HL-60 (cell line): ENCODE results near the gene TRPM4.

ENCODE experiments used
- DNase-seq, 2 experiments: peaks; one replicate each; pipeline ENCODE4 v3.0.0-alpha.2; 2010 to 2020; ENCODE audit warnings: low read depth in 1 of 2, low spot score in 1 of 2
- H3K27ac ChIP-seq: fragments of 250-450 bp; sonication (Bioruptor Pico); replicated peaks from 2 replicates; pipeline ENCODE4 v1.5.1; 2020; ENCODE audit warnings: mild to moderate bottlenecking, moderate library complexity
- H3K27me3 ChIP-seq: fragments of 250-450 bp; sonication (Bioruptor Pico); 2 replicates; pipeline ENCODE4 v1.5.1; 2021; ENCODE audit warnings: mild to moderate bottlenecking, moderate library complexity; ENCODE audit not compliant: insufficient read depth, poor library complexity, severe bottlenecking
- H3K4me3 ChIP-seq: replicated peaks from 2 replicates; pipeline ENCODE4 v1.5.1; 2011; ENCODE audit warnings: mild to moderate bottlenecking, control low read depth, low read length; ENCODE audit not compliant: insufficient read depth
- GABPA ChIP-seq: IDR thresholded peaks from 2 replicates; pipeline ENCODE4 v1.6.1; 2012; ENCODE audit warnings: low read depth
- POLR2AphosphoS5 ChIP-seq: IDR thresholded peaks from 2 replicates; pipeline ENCODE4 v1.6.1; 2012; ENCODE audit warnings: low read depth
- SPI1 ChIP-seq: IDR thresholded peaks from 2 replicates; pipeline ENCODE4 v1.6.1; 2012; ENCODE audit warnings: low read depth, mild to moderate bottlenecking, borderline replicate concordance
- TF ChIP-seq, protein P1 (sequence below): IDR thresholded peaks from 2 replicates; pipeline ENCODE4 v1.6.1; 2012; ENCODE audit warnings: low read depth; ENCODE audit not compliant: insufficient replicate concordance
- TF ChIP-seq, protein P2 (sequence below): IDR thresholded peaks from one replicate; pipeline ENCODE4 v1.5.1; 2011; ENCODE audit warnings: low read length, control low read depth, inconsistent platforms; ENCODE audit not compliant: insufficient read depth

Gene TRPM4

DNA sequence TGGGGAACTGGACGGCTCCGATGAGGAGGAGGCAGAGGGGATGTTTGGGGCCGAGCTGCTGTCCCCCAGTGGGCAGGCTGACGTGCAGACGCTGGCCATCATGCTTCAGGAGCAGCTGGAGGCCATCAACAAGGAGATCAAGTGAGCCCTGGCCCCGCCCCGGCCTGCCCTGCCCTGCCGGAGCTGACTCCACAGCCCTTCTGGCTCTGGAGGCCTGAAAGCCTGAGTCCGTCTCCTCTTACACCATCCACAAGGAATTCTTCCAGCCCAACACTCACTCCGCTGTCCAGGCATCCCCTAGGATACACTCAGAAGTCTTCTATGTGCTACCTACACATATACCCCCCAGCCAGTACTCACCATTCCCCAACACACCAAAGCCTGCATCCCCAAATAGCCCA, 20.8 kb upstream of the TRPM4 start:
- Histone ChIP-seq H3K27ac (no peak overlapping the region), H3K4me3 (no peak overlapping the region), H3K27me3 (no peaks in the 10 kb centered on the region)
- no peak; the same call in 1 of the 2 replicates for TF ChIP-seq SPI1
- no peak for DNase-seq

DNA sequence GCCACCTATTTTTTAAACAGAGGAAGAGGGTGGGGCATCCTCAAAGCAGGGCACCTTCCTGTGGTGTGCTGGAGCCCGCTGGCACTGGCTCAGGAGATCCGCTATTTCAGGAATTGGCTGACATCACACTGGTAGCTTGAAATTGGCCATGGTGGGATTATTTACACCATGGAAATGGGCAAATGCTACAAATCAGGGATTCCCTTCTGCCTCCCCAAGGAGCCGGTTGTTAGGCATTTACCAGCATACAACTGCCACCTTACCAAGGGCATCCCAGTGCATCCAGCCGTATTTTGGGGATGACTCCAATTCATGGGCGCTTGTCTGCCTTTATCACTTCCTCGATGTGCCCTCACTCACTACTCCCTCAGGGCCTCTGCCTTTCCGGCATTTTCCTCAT, 16.6 kb upstream of the TRPM4 start:
- no peaks in the 10 kb centered on the region for H3K27me3 ChIP-seq
- no peak for DNase-seq
- H3K4me3 ChIP-seq: no peak overlapping the region
- TF ChIP-seq SPI1 (no peak), GABPA (no peak)
- no peak overlapping the region for H3K27ac ChIP-seq

DNA sequence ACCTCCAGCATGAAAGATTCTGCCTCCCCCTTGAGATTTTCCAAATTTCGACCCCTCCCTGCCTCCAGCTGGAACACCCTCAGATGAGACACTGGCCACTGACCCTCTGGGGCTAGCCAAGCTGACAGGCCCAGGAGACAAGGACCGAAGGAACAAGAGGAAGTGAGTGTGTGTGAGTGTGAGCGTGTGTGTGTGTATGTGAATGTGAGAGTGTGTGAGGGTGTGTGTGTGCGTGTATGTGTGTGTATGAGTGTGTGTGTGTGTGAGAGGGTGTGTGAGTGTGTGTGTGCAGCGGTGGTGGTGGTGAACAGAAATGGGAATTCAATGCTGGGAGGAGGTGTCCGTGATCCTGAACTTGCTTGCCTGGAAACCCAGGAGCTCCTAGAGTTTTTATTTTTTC, 16.2 kb upstream of the TRPM4 start:
- TF ChIP-seq, protein P1, sequence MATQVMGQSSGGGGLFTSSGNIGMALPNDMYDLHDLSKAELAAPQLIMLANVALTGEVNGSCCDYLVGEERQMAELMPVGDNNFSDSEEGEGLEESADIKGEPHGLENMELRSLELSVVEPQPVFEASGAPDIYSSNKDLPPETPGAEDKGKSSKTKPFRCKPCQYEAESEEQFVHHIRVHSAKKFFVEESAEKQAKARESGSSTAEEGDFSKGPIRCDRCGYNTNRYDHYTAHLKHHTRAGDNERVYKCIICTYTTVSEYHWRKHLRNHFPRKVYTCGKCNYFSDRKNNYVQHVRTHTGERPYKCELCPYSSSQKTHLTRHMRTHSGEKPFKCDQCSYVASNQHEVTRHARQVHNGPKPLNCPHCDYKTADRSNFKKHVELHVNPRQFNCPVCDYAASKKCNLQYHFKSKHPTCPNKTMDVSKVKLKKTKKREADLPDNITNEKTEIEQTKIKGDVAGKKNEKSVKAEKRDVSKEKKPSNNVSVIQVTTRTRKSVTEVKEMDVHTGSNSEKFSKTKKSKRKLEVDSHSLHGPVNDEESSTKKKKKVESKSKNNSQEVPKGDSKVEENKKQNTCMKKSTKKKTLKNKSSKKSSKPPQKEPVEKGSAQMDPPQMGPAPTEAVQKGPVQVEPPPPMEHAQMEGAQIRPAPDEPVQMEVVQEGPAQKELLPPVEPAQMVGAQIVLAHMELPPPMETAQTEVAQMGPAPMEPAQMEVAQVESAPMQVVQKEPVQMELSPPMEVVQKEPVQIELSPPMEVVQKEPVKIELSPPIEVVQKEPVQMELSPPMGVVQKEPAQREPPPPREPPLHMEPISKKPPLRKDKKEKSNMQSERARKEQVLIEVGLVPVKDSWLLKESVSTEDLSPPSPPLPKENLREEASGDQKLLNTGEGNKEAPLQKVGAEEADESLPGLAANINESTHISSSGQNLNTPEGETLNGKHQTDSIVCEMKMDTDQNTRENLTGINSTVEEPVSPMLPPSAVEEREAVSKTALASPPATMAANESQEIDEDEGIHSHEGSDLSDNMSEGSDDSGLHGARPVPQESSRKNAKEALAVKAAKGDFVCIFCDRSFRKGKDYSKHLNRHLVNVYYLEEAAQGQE: no peak
- TF ChIP-seq, protein P2, sequence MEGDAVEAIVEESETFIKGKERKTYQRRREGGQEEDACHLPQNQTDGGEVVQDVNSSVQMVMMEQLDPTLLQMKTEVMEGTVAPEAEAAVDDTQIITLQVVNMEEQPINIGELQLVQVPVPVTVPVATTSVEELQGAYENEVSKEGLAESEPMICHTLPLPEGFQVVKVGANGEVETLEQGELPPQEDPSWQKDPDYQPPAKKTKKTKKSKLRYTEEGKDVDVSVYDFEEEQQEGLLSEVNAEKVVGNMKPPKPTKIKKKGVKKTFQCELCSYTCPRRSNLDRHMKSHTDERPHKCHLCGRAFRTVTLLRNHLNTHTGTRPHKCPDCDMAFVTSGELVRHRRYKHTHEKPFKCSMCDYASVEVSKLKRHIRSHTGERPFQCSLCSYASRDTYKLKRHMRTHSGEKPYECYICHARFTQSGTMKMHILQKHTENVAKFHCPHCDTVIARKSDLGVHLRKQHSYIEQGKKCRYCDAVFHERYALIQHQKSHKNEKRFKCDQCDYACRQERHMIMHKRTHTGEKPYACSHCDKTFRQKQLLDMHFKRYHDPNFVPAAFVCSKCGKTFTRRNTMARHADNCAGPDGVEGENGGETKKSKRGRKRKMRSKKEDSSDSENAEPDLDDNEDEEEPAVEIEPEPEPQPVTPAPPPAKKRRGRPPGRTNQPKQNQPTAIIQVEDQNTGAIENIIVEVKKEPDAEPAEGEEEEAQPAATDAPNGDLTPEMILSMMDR: no peak
- TF ChIP-seq SPI1 (no peak), GABPA (no peak), POLR2AphosphoS5 (no peak)
- H3K4me3 ChIP-seq: no peak overlapping the region
- no peak for DNase-seq
- no peaks in the 10 kb centered on the region for H3K27me3 ChIP-seq
- no peak overlapping the region for H3K27ac ChIP-seq

DNA sequence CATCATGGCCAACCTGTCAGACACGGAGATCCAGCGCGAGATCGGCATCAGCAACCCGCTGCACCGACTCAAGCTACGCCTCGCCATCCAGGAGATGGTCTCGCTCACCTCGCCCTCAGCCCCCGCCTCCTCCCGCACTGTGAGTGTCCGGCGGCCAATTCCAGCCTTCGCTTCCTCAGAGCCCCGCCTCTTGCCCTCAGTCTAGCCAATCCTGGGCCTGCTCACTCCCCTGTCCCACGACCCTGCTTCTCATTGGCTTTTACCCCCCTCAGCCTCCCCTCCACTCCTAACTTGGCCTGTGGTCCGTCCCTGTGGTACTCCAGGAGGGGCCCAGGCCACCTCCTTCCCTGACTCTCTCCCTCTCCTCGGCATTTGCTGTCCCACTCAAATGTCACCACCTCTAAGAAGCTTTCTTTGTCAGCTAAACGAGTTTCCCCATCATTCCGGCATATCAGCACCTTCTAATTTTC, 14.7 kb upstream of the TRPM4 start:
- DNase-seq: no peak
- Histone ChIP-seq H3K27me3 (peaks cover 2% of the 10 kb centered on the region), H3K4me3 (no peak overlapping the region), H3K27ac (no peak overlapping the region)
- TF ChIP-seq POLR2AphosphoS5 (no peak), GABPA (no peak), SPI1 (no peak)
- TF ChIP-seq, protein P1: no peak
- TF ChIP-seq, protein P2: no peak
